ENCODE data around the gene EPB41.
"Not testable (repeated sequence)": the region's sequence is repeated elsewhere in the genome, so short reads cannot be mapped to it uniquely, and the experiment has no call there.

The EPB41 gene

GRCh38 chr1:29144178-29144577, 229.8 kb downstream of the EPB41 start:
- Histone ChIP-seq H3K4me3 (no peak overlapping the region), H3K27ac (no peak overlapping the region)
- peak; percentile 26 for DNase-seq (ENCODE audit: low spot score)
- TF ChIP-seq CTCF (IDR thresholded peaks at IDR 0.05), result no peak

- no peak overlapping the region for H3K4me3 ChIP-seq
- TF ChIP-seq CTCF (IDR thresholded peaks at IDR 0.05), result no peak
- DNase-seq (ENCODE audit: low spot score), result no peak
- no peak overlapping the region for H3K27ac ChIP-seq
These were observed 231.5 kb downstream of the EPB41 start for GRCh38 chr1:29145739-29146437.

GRCh38 chr1:29148656-29149491, 234.5 kb downstream of the EPB41 start:
- Histone ChIP-seq H3K27ac (no peak overlapping the region), H3K4me3 (no peak overlapping the region)
- TF ChIP-seq CTCF (IDR thresholded peaks at IDR 0.05), result no peak
- no peak for DNase-seq (ENCODE audit: low spot score)

GRCh38 chr1:29150346-29150745, 236.0 kb downstream of the EPB41 start:
- not testable (repeated sequence) for H3K4me3 ChIP-seq; H3K27ac ChIP-seq; DNase-seq (ENCODE audit: low spot score)

GRCh38 chr1:29152046-29152805, 237.9 kb downstream of the EPB41 start:
- no peak overlapping the region for H3K27ac ChIP-seq
- H3K4me3 ChIP-seq, result no peak overlapping the region
- DNase-seq (ENCODE audit: low spot score), result no peak
- TF ChIP-seq CTCF (IDR thresholded peaks at IDR 0.05), result no peak

GRCh38 chr1:29156543-29157268, 242.3 kb downstream of the EPB41 start:
- Histone ChIP-seq H3K27ac (peak overlapping the region in 1 of 2 donors; percentile 53), H3K4me3 (no peak overlapping the region)
- no peak for DNase-seq (ENCODE audit: low spot score)
- TF ChIP-seq CTCF (IDR thresholded peaks at IDR 0.05), result no peak

GRCh38 chr1:29157269-29157601, 242.9 kb downstream of the EPB41 start:
- no peak for DNase-seq (ENCODE audit: low spot score)
- no peak overlapping the region for H3K27ac ChIP-seq
- no peak overlapping the region for H3K4me3 ChIP-seq

More at GRCh38 chr1:29157269-29157601, 242.9 kb downstream of the EPB41 start:
- no peak for TF ChIP-seq CTCF (IDR thresholded peaks at IDR 0.05)

All from coronary artery (tissue), 2 donors.